Testis (tissue), 2 donors: ENCODE data around the gene SPDYA.

Source experiments
- POLR2A ChIP-seq: fragments of 450-650 bp; IDR thresholded peaks from one replicate; pipeline ENCODE4 v1.6.1; 2017; ENCODE audit warnings: antibody characterized with exemption, mild to moderate bottlenecking, moderate library complexity
- TF ChIP-seq, protein P1 (sequence below), 3 experiments: fragments of 450-650 bp in 2 of 3; fragments of 200-600 bp in 1 of 3; sonication (generic) in 1 of 3; IDR thresholded peaks; one replicate each; pipeline ENCODE4 v1.5.1; 2016 to 2019; ENCODE audit warnings: antibody characterized with exemption in 3 of 3, mild to moderate bottlenecking in 2 of 3, moderate library complexity in 1 of 3

DNA sequence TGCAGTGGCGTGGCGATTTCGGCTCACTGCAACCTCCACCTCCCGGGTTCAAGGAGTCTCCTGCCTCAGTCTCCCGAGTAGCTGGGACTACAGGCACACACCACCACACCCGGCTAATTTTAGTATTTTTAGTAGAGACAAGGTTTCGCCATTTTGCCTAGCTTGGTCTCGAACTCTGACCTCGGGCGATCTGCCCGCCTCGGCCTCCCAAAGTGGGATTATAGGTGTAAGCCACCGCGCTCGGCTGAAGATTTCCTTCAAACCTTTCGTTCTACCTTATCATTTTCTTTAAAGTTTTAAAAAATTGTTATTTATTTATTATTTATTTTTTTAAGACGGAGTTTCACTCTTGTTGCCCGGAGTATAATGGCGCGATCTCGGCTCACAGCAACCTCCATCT lies 82.9 kb downstream of the SPDYA start:
- TF ChIP-seq, protein P1, sequence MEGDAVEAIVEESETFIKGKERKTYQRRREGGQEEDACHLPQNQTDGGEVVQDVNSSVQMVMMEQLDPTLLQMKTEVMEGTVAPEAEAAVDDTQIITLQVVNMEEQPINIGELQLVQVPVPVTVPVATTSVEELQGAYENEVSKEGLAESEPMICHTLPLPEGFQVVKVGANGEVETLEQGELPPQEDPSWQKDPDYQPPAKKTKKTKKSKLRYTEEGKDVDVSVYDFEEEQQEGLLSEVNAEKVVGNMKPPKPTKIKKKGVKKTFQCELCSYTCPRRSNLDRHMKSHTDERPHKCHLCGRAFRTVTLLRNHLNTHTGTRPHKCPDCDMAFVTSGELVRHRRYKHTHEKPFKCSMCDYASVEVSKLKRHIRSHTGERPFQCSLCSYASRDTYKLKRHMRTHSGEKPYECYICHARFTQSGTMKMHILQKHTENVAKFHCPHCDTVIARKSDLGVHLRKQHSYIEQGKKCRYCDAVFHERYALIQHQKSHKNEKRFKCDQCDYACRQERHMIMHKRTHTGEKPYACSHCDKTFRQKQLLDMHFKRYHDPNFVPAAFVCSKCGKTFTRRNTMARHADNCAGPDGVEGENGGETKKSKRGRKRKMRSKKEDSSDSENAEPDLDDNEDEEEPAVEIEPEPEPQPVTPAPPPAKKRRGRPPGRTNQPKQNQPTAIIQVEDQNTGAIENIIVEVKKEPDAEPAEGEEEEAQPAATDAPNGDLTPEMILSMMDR (IDR thresholded peaks at IDR 0.05): no peak
- TF ChIP-seq POLR2A: no peak
